H1 (cell line): Measurements from ENCODE around the gene TECRL. TPM values are rescaled to one million over a fixed set of nuclear protein-coding genes. Genes with fewer than 3 reads are reported as not detected.

Experiments used
- CTCF ChIA-PET: fragments of 300-600 bp; sonication (Branson Sonifier 250); formaldehyde crosslinking; loops from one replicate; lab custom pipeline; 2021; ENCODE audit not compliant: partially characterized antibody; lab: Charles Lee
- POLR2A ChIA-PET: fragments of 300-600 bp; sonication (Branson Sonifier 250); formaldehyde crosslinking; loops from one replicate; lab custom pipeline; 2021; ENCODE audit warnings: inconsistent platforms; ENCODE audit not compliant: partially characterized antibody; lab: Charles Lee
- DNase-seq, 2 experiments: peaks; one replicate each; pipeline versions ENCODE4 v3.0.0 to v3.0.0-alpha.2; 2010 to 2022; ENCODE audit warnings: low spot score in 2 of 2, low read depth in 1 of 2, mixed read lengths in 1 of 2
- FAIRE-seq: peaks from 2 replicates; lab custom pipeline; 2011; peaks lifted over from hg19 to GRCh38; lab: Jason Lieb, UNC
- H2AFZ ChIP-seq: 2 replicates; pipeline ENCODE4 v1.8.1; 2012; ENCODE audit warnings: low read length, inconsistent platforms
- H2AK5ac ChIP-seq: 2 replicates; pipeline ENCODE4 v1.6.1; 2013; ENCODE audit warnings: low read depth, low read length
- H2BK120ac ChIP-seq: replicated peaks from 2 replicates; pipeline ENCODE3; 2013; ENCODE audit warnings: low read depth, low read length, inconsistent platforms
- H2BK12ac ChIP-seq: 2 replicates; pipeline ENCODE4 v1.6.1; 2013; ENCODE audit warnings: low read depth, low read length
- H2BK15ac ChIP-seq: 2 replicates; pipeline ENCODE4 v1.6.1; 2013; ENCODE audit warnings: low read length
- H2BK20ac ChIP-seq: 2 replicates; pipeline ENCODE4 v1.6.1; 2013; ENCODE audit warnings: low read length
- H2BK5ac ChIP-seq: 2 replicates; pipeline ENCODE4 v1.6.1; 2013; ENCODE audit warnings: low read depth, low read length
- H3K14ac ChIP-seq: 2 replicates; pipeline ENCODE4 v1.6.1; 2013; ENCODE audit warnings: inconsistent platforms; ENCODE audit not compliant: insufficient read length
- H3K18ac ChIP-seq: 2 replicates; pipeline ENCODE4 v1.6.1; 2013; ENCODE audit warnings: low read length; ENCODE audit errors: extremely low read depth
- H3K23ac ChIP-seq: 2 replicates; pipeline ENCODE4 v1.6.1; 2013; ENCODE audit warnings: inconsistent platforms; ENCODE audit not compliant: insufficient read length
- H3K23me2 ChIP-seq: 2 replicates; pipeline ENCODE4 v1.6.1; 2013; ENCODE audit warnings: low read depth, low read length
- H3K27ac ChIP-seq: 2 replicates; pipeline ENCODE4 v1.6.1; 2011; ENCODE audit warnings: low read depth, low read length, inconsistent platforms
- H3K27me3 ChIP-seq, 4 experiments: replicated peaks in 1 of 4; 1 replicate in 1 of 4; 2 replicates in 3 of 4; pipeline versions ENCODE4 v1.6.1 to v1.8.1; 2011 to 2013; ENCODE audit warnings: low read length in 3 of 4, mild to moderate bottlenecking in 3 of 4, inconsistent platforms in 2 of 4, mixed read lengths in 2 of 4, moderate library complexity in 1 of 4; ENCODE audit not compliant: control insufficient read depth in 3 of 4, insufficient read depth in 3 of 4; ENCODE audit errors: extremely low read depth in 1 of 4
- H3K36me3 ChIP-seq, 4 experiments: 2 replicates each; pipeline versions ENCODE4 v1.6.1 to v1.8.1; 2011 to 2013; ENCODE audit warnings: mild to moderate bottlenecking in 4 of 4, low read length in 3 of 4, moderate library complexity in 2 of 4, control low read depth in 1 of 4, inconsistent platforms in 1 of 4; ENCODE audit not compliant: insufficient read depth in 4 of 4, control insufficient read depth in 2 of 4
- H3K4ac ChIP-seq: replicated peaks from 2 replicates; pipeline ENCODE3; 2013; ENCODE audit warnings: low read length, low read depth, mixed read lengths, inconsistent platforms; ENCODE audit not compliant: insufficient read length
- H3K4me1 ChIP-seq, 4 experiments: replicated peaks in 1 of 4; 1 replicate in 1 of 4; 2 replicates in 3 of 4; pipeline versions ENCODE4 v1.6.1 to v1.8.1; 2011 to 2013; ENCODE audit warnings: low read length in 3 of 4, inconsistent platforms in 2 of 4, mixed read lengths in 1 of 4; ENCODE audit not compliant: insufficient read depth in 4 of 4, control insufficient read depth in 3 of 4
- H3K4me2 ChIP-seq, 2 experiments: 2 replicates each; pipeline versions ENCODE4 v1.6.1 to v1.8.1; 2011 to 2013; ENCODE audit warnings: low read depth in 2 of 2, low read length in 2 of 2, control low read depth in 1 of 2, inconsistent platforms in 1 of 2, mild to moderate bottlenecking in 1 of 2; ENCODE audit not compliant: insufficient read depth in 1 of 2
- H3K4me3 ChIP-seq, 4 experiments: fragments of 200-600, 300-600 bp in 1 of 4; sonication (generic), shearing (Covaris generic), sonication (Bioruptor Twin) in 1 of 4; 2 replicates each; pipeline versions ENCODE4 v1.5.1 to v1.8.1; 2011 to 2016; ENCODE audit warnings: low read length in 4 of 4, low read depth in 3 of 4, control low read depth in 2 of 4, inconsistent platforms in 2 of 4, mild to moderate bottlenecking in 2 of 4, mixed read lengths in 1 of 4, moderate library complexity in 1 of 4; ENCODE audit not compliant: insufficient read depth in 2 of 4; ENCODE audit errors: extremely low read depth in 1 of 4
- H3K56ac ChIP-seq: replicated peaks from 2 replicates; pipeline ENCODE3; 2013; ENCODE audit warnings: low read depth, mild to moderate bottlenecking, mixed read lengths, low read length, inconsistent platforms; ENCODE audit not compliant: insufficient read length
- H3K79me1 ChIP-seq: 2 replicates; pipeline ENCODE4 v1.6.1; 2013; ENCODE audit warnings: low read depth, low read length, control low read depth
- H3K79me2 ChIP-seq, 2 experiments: 2 replicates each; pipeline versions ENCODE4 v1.6.1 to v1.8.1; 2012 to 2013; ENCODE audit warnings: low read length in 2 of 2, mild to moderate bottlenecking in 2 of 2, inconsistent platforms in 1 of 2; ENCODE audit not compliant: insufficient read depth in 2 of 2, control insufficient read depth in 1 of 2
- H3K9ac ChIP-seq, 4 experiments: replicated peaks in 1 of 4; 1 replicate in 1 of 4; 2 replicates in 3 of 4; pipeline versions ENCODE4 v1.6.1 to v1.8.1; 2011 to 2013; ENCODE audit warnings: low read depth in 3 of 4, low read length in 3 of 4, control low read depth in 2 of 4, mild to moderate bottlenecking in 2 of 4, moderate library complexity in 2 of 4, inconsistent platforms in 1 of 4; ENCODE audit errors: extremely low read depth in 1 of 4
- H3K9me3 ChIP-seq, 2 experiments: 2 replicates each; pipeline versions ENCODE4 v1.6.1 to v1.8.1; 2012 to 2013; ENCODE audit warnings: mild to moderate bottlenecking in 2 of 2, moderate library complexity in 2 of 2, control low read depth in 1 of 2, inconsistent platforms in 1 of 2, low read depth in 1 of 2, low read length in 1 of 2, mixed read lengths in 1 of 2; ENCODE audit not compliant: insufficient read depth in 2 of 2
- H4K20me1 ChIP-seq, 2 experiments: replicated peaks in 1 of 2; 2 replicates each; pipeline versions ENCODE3 to v1.8.1; 2011 to 2013; ENCODE audit warnings: inconsistent platforms in 2 of 2, low read length in 2 of 2, mild to moderate bottlenecking in 1 of 2; ENCODE audit not compliant: insufficient read depth in 2 of 2, control insufficient read depth in 1 of 2
- H4K5ac ChIP-seq: 2 replicates; pipeline ENCODE4 v1.6.1; 2013; ENCODE audit warnings: low read length, low read depth, mixed read lengths, inconsistent platforms; ENCODE audit not compliant: insufficient read length
- H4K8ac ChIP-seq: 2 replicates; pipeline ENCODE4 v1.8.0; 2013; ENCODE audit warnings: mild to moderate bottlenecking, moderate library complexity, low read length, inconsistent platforms; ENCODE audit not compliant: insufficient read depth; ENCODE audit errors: extremely low read depth
- H4K91ac ChIP-seq: replicated peaks from 2 replicates; pipeline ENCODE3; 2013; ENCODE audit warnings: low read length, mixed read lengths, inconsistent platforms; ENCODE audit not compliant: insufficient read length
- ASH2L ChIP-seq: fragments of 200-600, 300-600 bp; sonication (generic); IDR thresholded peaks from one replicate; pipeline ENCODE4 v1.7.1; 2017; ENCODE audit warnings: low read length
- CHD1 ChIP-seq: IDR thresholded peaks from 2 replicates; pipeline ENCODE4 v1.6.1; 2012; ENCODE audit warnings: low read depth, low read length, improper control_type of control experiment
- WGBS, 2 experiments: shearing (Covaris generic) in 1 of 2; methylation state at CpG; one replicate each; pipeline versions ENCODE4 v1.1.6 to v1.1.7; 2013 to 2015; ENCODE audit warnings: low lambda C conversion rate in 2 of 2, mixed read lengths in 2 of 2, inconsistent platforms in 1 of 2, low coverage in 1 of 2, missing lambda C conversion rate in 1 of 2; ENCODE audit not compliant: insufficient replicate concordance in 2 of 2, insufficient coverage in 1 of 2, insufficient read length in 1 of 2; ENCODE audit errors: extremely low coverage in 1 of 2, missing lambda C conversion rate in 1 of 2; 5-methylcytosine and 5-hydroxymethylcytosine counted together
- polyA plus RNA-seq, 7 experiments: library from polyadenylated mRNA; depleted of rRNA in 3 of 7; stranded (reverse) in 5 of 7; unstranded in 2 of 7; fragments of >200 nt in 5 of 7; fragments of 200-250 nt in 2 of 7; gene quantifications; 1 replicate in 5 of 7; 2 replicates in 1 of 7; 4 replicates in 1 of 7; pipeline versions ENCODE4 v1.2.1 to v1.2.3, GENCODE V29; 2011 to 2013; ENCODE audit warnings: missing spikeins in 2 of 7, mixed read lengths in 2 of 7
- total RNA-seq: library from RNA; stranded (reverse); fragmentation: NEBNext Ultra II Directional; extraction: Animal tissue kit (Norgen Biotek cat#: 25700); gene quantifications from 2 replicates; pipeline ENCODE4 v1.2.1, GENCODE V29; 2021

Gene TECRL
- total and polyA plus RNA-seq, 2 of the 8 experiments (the other 6 are each of a cell fraction or from before 2014, with no cell fraction given): not detected

DNA sequence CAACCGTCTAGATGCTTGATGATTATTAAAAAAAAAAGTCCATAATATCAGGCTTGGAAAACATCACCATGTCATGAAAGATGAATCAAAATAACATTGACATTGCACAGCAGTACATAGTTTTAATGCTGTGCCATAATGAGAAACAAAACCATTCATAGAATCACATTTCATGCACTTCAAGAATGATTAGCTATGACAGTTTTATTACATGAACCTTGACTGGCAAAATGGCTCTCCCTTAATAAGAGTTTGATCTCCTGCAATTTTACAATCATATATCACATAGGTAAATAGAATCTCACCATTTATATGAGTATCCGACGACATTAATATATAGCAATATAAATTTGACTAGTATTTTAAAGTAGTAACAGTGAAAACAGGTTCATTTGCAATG is 49.8 kb downstream of the TECRL start:
- Histone ChIP-seq H3K4me2 (no peak overlapping the region), H2BK20ac (no peak overlapping the region), H4K8ac (no peak overlapping the region), H3K79me1 (no peaks in the 10 kb centered on the region), H3K4me1 (no peaks in the 10 kb centered on the region), H2AFZ (no peak overlapping the region), H4K91ac (no peak overlapping the region), H3K27me3 (no peaks in the 10 kb centered on the region), H3K4me3 (no peak overlapping the region), H3K18ac (no peak overlapping the region), H3K14ac (no peak overlapping the region), H2BK120ac (no peak overlapping the region), H3K23me2 (no peaks in the 10 kb centered on the region), H2AK5ac (no peak overlapping the region), H3K79me2 (no peaks in the 10 kb centered on the region), H3K56ac (no peak overlapping the region), H3K4ac (no peak overlapping the region), H3K23ac (no peak overlapping the region), H2BK5ac (no peak overlapping the region), H3K9me3 (no peaks in the 10 kb centered on the region), H2BK12ac (no peak overlapping the region), H4K5ac (no peak overlapping the region), H2BK15ac (no peak overlapping the region), H4K20me1 (no peaks in the 10 kb centered on the region), H3K27ac (no peak overlapping the region), H3K9ac (no peak overlapping the region), H3K36me3 (no peaks in the 10 kb centered on the region)
- CTCF ChIA-PET: interaction anchor here (0.6 kb wide), 1 partner anchor 19 kb away, joined by 3 read pairs; no protein-coding TSS in a partner anchor
- FAIRE-seq: no peak
- no peak for DNase-seq
- WGBS, 2 experiments: 96% methylated on average over 3 of the region's 3 CpGs; no CpG with 5 or more reads in 1 of the 2 experiments
- TF ChIP-seq CHD1 (no peak), ASH2L (no peak)
- POLR2A ChIA-PET: no interaction called here
